Smooth muscle cell (in vitro differentiated cells): ENCODE measurements around the gene ITGAE. TPM values are rescaled to one million over a fixed set of nuclear protein-coding genes. Genes with fewer than 3 reads are reported as not detected.

Source experiments
- DNase-seq: peaks from one replicate; lab custom pipeline; 2025; ENCODE audit not compliant: unreplicated experiment; lab: John Stamatoyannopoulos, UW
- H2AFZ ChIP-seq: fragments of 200-600 bp; sonication (generic); 2 replicates; pipeline ENCODE4 v1.6.0; 2016; ENCODE audit warnings: antibody characterized with exemption, low read depth, mild to moderate bottlenecking
- H3F3A ChIP-seq: fragments of 200-600 bp; sonication (generic); 2 replicates; pipeline ENCODE4 v1.6.0; 2017; ENCODE audit warnings: antibody characterized with exemption, low read depth
- H3K27ac ChIP-seq: fragments of 200-600 bp; sonication (generic); 2 replicates; pipeline ENCODE4 v1.5.1; 2016; ENCODE audit warnings: low read depth, mild to moderate bottlenecking
- H3K27me3 ChIP-seq: fragments of 200-600 bp; sonication (generic); 2 replicates; pipeline ENCODE4 v1.6.1; 2016; ENCODE audit warnings: low read depth, mild to moderate bottlenecking
- H3K36me3 ChIP-seq: fragments of 200-600 bp; sonication (generic); 2 replicates; pipeline ENCODE4 v1.5.1; 2016; ENCODE audit warnings: low read depth
- H3K4me1 ChIP-seq: fragments of 200-600 bp; sonication (generic); 2 replicates; pipeline ENCODE4 v1.5.1; 2016; ENCODE audit warnings: low read depth
- H3K4me2 ChIP-seq: fragments of 200-600 bp; sonication (generic); 2 replicates; pipeline ENCODE4 v1.6.0; 2016; ENCODE audit warnings: mild to moderate bottlenecking
- H3K4me3 ChIP-seq: fragments of 200-600 bp; sonication (generic); 2 replicates; pipeline ENCODE4 v1.5.1; 2016; ENCODE audit warnings: mild to moderate bottlenecking
- H3K79me2 ChIP-seq: fragments of 200-600 bp; sonication (generic); 2 replicates; pipeline ENCODE4 v1.6.0; 2016; ENCODE audit warnings: low read depth, mild to moderate bottlenecking
- H3K9ac ChIP-seq: fragments of 200-600 bp; sonication (generic); 2 replicates; pipeline ENCODE4 v1.6.0; 2016; ENCODE audit warnings: low read depth
- H3K9me3 ChIP-seq: fragments of 200-600 bp; sonication (generic); replicated peaks from 2 replicates; pipeline ENCODE4 v1.5.1; 2016; ENCODE audit warnings: low read depth
- H4K20me1 ChIP-seq: fragments of 200-600 bp; sonication (generic); 2 replicates; pipeline ENCODE4 v1.6.0; 2016; ENCODE audit warnings: low read depth
- WGBS: methylation state at CpG from one replicate; pipeline ENCODE4 v1.1.7; 2016; ENCODE audit warnings: low lambda C conversion rate; 5-methylcytosine and 5-hydroxymethylcytosine counted together
- polyA plus RNA-seq: library from polyadenylated mRNA; unstranded; fragments of >200 nt; fragmentation: Nextera tagmentation; extraction: Ambion mirVana; gene quantifications from 2 replicates; pipeline ENCODE4 v1.2.1, GENCODE V29; 2016
- total RNA-seq: library from RNA; depleted of rRNA; stranded (reverse); fragments of >200 nt; gene quantifications from 2 replicates; pipeline ENCODE4 v1.2.3, GENCODE V29; 2014
- TF ChIP-seq, protein P1 (sequence below): fragments of 200-600 bp; sonication (generic); IDR thresholded peaks from 2 replicates; pipeline ENCODE4 v1.5.1; 2017; ENCODE audit warnings: borderline replicate concordance, mild to moderate bottlenecking, antibody characterized with exemption; ENCODE audit not compliant: insufficient read depth, poor library complexity, severe bottlenecking

ITGAE gene
- total and polyA plus RNA-seq, 2 experiments from 2014 or later = 43.8 to 66.7 TPM

DNA sequence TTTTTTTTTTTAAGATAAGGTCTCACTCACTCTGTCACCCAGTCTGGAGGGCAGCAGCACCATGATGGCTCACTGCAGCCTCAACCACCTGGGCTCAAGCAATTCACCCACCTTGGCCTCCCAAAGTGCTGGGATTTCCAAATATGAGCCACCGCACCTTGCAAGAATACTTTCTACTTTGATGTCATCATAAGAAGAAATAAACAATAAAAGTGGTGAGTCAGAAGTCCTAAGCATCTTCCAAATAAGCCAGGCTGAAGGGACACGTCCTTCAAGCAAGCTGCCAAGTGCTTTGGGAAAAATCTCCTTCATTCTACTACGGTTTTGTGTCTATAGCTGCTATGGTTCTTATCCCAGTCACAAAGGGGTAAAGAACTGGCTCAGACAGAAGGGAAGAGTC lies 57.0 kb downstream of the ITGAE start:
- Histone ChIP-seq H4K20me1 (no peaks in the 10 kb centered on the region), H3K4me2 (no peak overlapping the region), H3F3A (no peaks in the 10 kb centered on the region), H3K9ac (no peak overlapping the region), H3K27ac (no peak overlapping the region), H3K4me1 (peaks cover under 1% of the 10 kb centered on the region), H3K4me3 (no peak overlapping the region), H3K27me3 (no peaks in the 10 kb centered on the region), H3K9me3 (no peaks in the 10 kb centered on the region), H3K36me3 (no peaks in the 10 kb centered on the region), H2AFZ (no peak overlapping the region), H3K79me2 (no peaks in the 10 kb centered on the region)
- DNase-seq = no peak
- WGBS = 60% methylated on average over 3 of the region's 3 CpGs
- TF ChIP-seq, protein P1, sequence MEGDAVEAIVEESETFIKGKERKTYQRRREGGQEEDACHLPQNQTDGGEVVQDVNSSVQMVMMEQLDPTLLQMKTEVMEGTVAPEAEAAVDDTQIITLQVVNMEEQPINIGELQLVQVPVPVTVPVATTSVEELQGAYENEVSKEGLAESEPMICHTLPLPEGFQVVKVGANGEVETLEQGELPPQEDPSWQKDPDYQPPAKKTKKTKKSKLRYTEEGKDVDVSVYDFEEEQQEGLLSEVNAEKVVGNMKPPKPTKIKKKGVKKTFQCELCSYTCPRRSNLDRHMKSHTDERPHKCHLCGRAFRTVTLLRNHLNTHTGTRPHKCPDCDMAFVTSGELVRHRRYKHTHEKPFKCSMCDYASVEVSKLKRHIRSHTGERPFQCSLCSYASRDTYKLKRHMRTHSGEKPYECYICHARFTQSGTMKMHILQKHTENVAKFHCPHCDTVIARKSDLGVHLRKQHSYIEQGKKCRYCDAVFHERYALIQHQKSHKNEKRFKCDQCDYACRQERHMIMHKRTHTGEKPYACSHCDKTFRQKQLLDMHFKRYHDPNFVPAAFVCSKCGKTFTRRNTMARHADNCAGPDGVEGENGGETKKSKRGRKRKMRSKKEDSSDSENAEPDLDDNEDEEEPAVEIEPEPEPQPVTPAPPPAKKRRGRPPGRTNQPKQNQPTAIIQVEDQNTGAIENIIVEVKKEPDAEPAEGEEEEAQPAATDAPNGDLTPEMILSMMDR = no peak

DNA sequence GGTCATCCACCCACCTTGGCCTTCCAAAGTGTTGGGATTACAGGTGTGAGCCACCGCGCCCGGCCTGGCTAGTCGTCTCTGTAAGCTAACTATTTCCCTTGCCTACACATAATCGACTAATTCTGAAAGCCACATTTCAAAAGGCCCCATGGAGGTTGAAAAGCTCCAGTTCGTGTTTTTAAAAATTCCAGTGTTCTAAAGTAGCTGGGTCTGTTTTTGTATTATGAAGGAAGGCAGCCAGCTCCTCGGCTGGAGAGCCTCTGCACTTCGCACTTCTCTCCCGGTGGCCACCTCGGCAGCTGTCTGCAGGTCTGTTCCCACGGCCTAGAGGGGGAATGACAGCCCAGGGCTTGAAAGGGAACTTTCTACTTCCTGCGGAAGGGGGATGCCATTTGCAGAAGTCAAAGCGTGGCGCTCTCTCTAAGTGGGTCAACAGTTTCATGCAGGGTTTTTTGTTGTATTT lies 60.3 kb downstream of the ITGAE start:
- TF ChIP-seq, protein P1 = no peak
- H4K20me1 ChIP-seq = no peaks in the 10 kb centered on the region

DNA sequence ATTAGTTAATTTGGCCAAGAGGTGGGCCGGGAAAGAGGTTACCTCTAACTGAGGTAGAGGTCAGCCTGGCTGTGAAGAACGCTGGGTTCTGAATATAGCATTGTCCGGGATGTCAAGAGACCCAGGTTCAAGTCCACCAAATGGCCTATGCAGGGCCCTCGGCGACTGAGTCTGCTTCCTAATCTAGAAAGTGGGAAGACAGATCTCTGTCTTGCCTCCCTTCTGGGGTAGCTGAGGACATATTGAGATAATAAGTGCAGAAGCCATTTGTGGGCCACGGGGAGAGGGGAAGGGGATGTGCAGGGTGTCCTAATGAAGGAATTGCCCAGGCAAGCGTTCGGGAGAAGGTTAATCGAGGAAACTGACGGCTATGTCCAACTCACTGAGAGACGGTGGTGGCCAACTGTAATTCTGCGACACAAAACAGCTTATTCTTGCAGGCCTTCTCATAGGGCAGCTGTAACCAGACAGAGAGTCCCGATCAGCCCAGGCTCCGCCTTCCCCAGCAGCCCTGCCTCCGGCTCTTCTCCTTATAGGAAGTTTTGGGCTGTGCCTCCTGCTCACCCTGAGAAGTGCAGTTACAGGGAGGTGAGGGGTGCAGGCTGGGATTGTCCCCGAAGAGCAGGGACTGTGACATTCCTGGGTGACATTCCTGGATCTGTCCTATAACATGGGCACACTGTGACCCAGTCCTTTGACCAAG lies 61.4 kb downstream of the ITGAE start:
- H3K9me3 ChIP-seq = no peaks in the 10 kb centered on the region
- no peak overlapping the region for H2AFZ ChIP-seq
- H4K20me1 ChIP-seq = no peaks in the 10 kb centered on the region
- H3K79me2 ChIP-seq = no peaks in the 10 kb centered on the region
- TF ChIP-seq, protein P1 = no peak
- H3K27ac ChIP-seq = no peak overlapping the region
- H3K36me3 ChIP-seq = no peaks in the 10 kb centered on the region
- peaks cover 10% of the 10 kb centered on the region for H3K4me1 ChIP-seq
- no peak overlapping the region for H3K4me2 ChIP-seq
- DNase-seq = no peak
- no peak overlapping the region for H3K4me3 ChIP-seq
- no peaks in the 10 kb centered on the region for H3F3A ChIP-seq
- 85% methylated on average over 16 of the region's 16 CpGs for WGBS
- H3K27me3 ChIP-seq = no peaks in the 10 kb centered on the region
- H3K9ac ChIP-seq = no peak overlapping the region

More for the DNA sequence above, 60.3 kb downstream of the ITGAE start:
- no peaks in the 10 kb centered on the region for H3K27me3 ChIP-seq
- H3K36me3 ChIP-seq = no peaks in the 10 kb centered on the region
- WGBS = 76% methylated on average over 14 of the region's 14 CpGs
- H3K4me2 ChIP-seq = no peak overlapping the region
- no peak overlapping the region for H3K9ac ChIP-seq
- peaks cover 10% of the 10 kb centered on the region for H3K4me1 ChIP-seq
- H3K4me3 ChIP-seq = no peak overlapping the region
- no peak for DNase-seq
- no peaks in the 10 kb centered on the region for H3F3A ChIP-seq
- no peak overlapping the region for H2AFZ ChIP-seq
- no peaks in the 10 kb centered on the region for H3K79me2 ChIP-seq
- H3K9me3 ChIP-seq = no peaks in the 10 kb centered on the region
- H3K27ac ChIP-seq = no peak overlapping the region
